ENCODE data around the gene ADRA1B.

ADRA1B gene

DNA sequence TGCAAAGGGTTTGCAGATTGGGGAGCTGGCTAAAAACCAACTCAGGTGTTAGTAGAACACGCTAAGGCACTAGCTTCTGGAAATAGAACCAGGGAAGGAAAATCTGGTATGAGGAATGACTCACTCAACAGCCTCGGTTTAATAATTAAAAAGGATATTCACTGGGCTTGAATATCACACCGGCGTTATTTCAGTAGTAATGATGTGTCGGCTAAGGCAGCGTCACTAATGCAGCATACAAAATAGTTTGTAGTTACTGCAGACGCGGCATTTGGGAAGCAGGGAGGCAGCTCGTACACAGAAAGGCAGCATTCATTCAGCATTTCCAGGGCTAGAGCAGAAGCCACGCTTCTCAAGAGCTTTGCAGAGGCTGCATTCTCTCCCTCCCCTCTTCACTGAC lies 1.7 kb downstream of the ADRA1B start:
- peaks cover 4% of the 10 kb centered on the region for H3K27me3 ChIP-seq (ENCODE audit: insufficient read depth, low read depth, severe bottlenecking)
- no peak overlapping the region for H3K4me3 ChIP-seq (ENCODE audit: low read depth, low read length)
- no peak for DNase-seq
- no peaks in the 10 kb centered on the region for H3K36me3 ChIP-seq
- no peak for TF ChIP-seq CTCF (IDR thresholded peaks at IDR 0.05; ENCODE audit: low read depth, low read length)
- H3K9me3 ChIP-seq (ENCODE audit: severe bottlenecking) = no peaks in the 10 kb centered on the region
- H3K27ac ChIP-seq = no peak overlapping the region

GRCh38 chr5:159921721-159922120 lies 5.4 kb downstream of the ADRA1B start:
- H3K27me3 ChIP-seq (ENCODE audit: insufficient read depth, low read depth, severe bottlenecking) = peaks cover 3% of the 10 kb centered on the region
- TF ChIP-seq CTCF (IDR thresholded peaks at IDR 0.05; ENCODE audit: low read depth, low read length) = no peak
- no peak for DNase-seq
- no peak overlapping the region for H3K27ac ChIP-seq
- no peak overlapping the region for H3K4me3 ChIP-seq (ENCODE audit: low read depth, low read length)
- H3K36me3 ChIP-seq = no peaks in the 10 kb centered on the region
- H3K9me3 ChIP-seq (ENCODE audit: severe bottlenecking) = no peaks in the 10 kb centered on the region

DNA sequence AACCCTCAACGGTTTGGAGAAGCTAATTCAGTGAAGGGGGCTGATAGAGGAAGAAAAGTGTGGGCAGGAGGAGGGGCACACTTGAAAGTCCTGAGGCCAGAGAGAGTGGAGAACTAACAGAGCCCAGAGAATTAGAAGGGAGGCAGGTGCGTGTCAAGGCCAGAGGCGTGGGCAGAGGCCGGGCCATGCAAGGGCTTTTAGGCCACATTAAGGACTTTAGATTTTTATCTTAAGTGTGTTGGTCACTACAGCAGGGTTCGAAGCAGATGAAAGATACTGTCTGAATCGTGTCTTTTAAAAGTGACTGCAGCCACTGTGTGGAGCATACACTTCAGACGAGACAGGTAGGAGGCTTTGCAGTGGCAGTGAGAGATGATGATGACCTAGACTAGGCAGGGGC lies 6.7 kb downstream of the ADRA1B start:
- no peaks in the 10 kb centered on the region for H3K36me3 ChIP-seq
- H3K27ac ChIP-seq = no peak overlapping the region
- peaks cover 3% of the 10 kb centered on the region for H3K27me3 ChIP-seq (ENCODE audit: insufficient read depth, low read depth, severe bottlenecking)
- no peak overlapping the region for H3K4me3 ChIP-seq (ENCODE audit: low read depth, low read length)
- H3K9me3 ChIP-seq (ENCODE audit: severe bottlenecking) = no peaks in the 10 kb centered on the region
- no peak for TF ChIP-seq CTCF (IDR thresholded peaks at IDR 0.05; ENCODE audit: low read depth, low read length)
- no peak for DNase-seq

- no peak overlapping the region for H3K27ac ChIP-seq
- no peak overlapping the region for H3K4me3 ChIP-seq (ENCODE audit: low read depth, low read length)
- no peaks in the 10 kb centered on the region for H3K27me3 ChIP-seq (ENCODE audit: insufficient read depth, low read depth, severe bottlenecking)
- H3K36me3 ChIP-seq = no peaks in the 10 kb centered on the region
- DNase-seq = no peak
- no peaks in the 10 kb centered on the region for H3K9me3 ChIP-seq (ENCODE audit: severe bottlenecking)
- TF ChIP-seq CTCF (IDR thresholded peaks at IDR 0.05; ENCODE audit: low read depth, low read length) = no peak
Observed at GRCh38 chr5:159928122-159928909, 12.0 kb downstream of the ADRA1B start.

GRCh38 chr5:159929176-159929575 lies 12.9 kb downstream of the ADRA1B start:
- Histone ChIP-seq H3K27me3 (ENCODE audit: insufficient read depth, low read depth, severe bottlenecking) (no peaks in the 10 kb centered on the region), H3K9me3 (ENCODE audit: severe bottlenecking) (no peaks in the 10 kb centered on the region), H3K4me3 (ENCODE audit: low read depth, low read length) (no peak overlapping the region), H3K36me3 (no peaks in the 10 kb centered on the region), H3K27ac (no peak overlapping the region)
- no peak for DNase-seq
- TF ChIP-seq CTCF (IDR thresholded peaks at IDR 0.05; ENCODE audit: low read depth, low read length) = no peak
